HG03460 (cell line): ENCODE results near the gene SLC39A9.
"Not testable (repeated sequence)": the region's sequence is repeated elsewhere in the genome, so short reads cannot be mapped to it uniquely, and the experiment has no call there.

Experiments
- ATAC-seq: cut with Tn5 transposase; IDR thresholded peaks from one replicate; pipeline ENCODE4 v1.9.1; 2021; ENCODE audit not compliant: unreplicated experiment

SLC39A9 gene

GRCh38 chr14:69366761-69367160 lies 31.7 kb upstream of the SLC39A9 start:
- no peak for ATAC-seq

GRCh38 chr14:69368381-69368780 lies 30.1 kb upstream of the SLC39A9 start:
- ATAC-seq: no peak

- ATAC-seq: no peak
These were observed 28.4 kb upstream of the SLC39A9 start for GRCh38 chr14:69370061-69370460.

DNA sequence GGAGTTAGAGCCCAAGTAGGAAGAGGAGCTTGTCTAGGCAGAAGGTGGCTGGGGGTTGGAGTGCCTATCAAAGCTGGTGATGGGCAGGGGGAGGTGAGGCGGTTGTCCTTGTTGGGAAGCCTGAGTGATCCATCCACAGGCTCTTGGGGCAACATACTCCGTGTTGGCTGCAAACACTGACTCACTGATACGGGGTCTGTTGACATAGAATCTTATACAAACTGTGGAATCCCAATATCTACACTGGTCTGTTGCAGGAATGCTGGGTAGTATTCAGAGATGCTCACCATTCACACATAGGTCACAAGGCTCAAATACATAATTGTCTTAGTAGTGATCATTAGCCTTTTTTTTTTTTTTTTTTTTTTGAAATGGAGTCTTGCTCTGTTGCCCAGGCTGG lies 26.3 kb upstream of the SLC39A9 start:
- ATAC-seq: no peak

DNA sequence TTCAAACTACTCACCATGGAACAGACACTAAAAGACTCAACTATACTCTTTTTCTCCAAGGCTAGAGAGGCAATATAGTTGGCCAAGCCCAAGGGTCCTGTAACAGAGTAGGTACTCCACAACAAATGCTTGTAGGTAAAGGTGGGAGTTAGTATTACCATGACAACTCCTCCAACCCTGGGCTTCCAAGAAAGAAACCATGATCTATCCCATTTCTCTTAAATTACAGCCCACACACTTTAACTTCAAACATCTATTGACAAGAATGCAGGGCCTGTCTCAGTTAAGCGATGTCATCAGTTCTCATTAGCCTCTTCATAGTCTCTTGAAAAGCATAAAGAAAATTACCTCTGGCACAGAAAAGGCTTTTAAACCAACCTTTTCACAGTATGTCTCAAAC lies 25.4 kb upstream of the SLC39A9 start:
- no peak for ATAC-seq

- ATAC-seq: no peak
These were observed 24.3 kb upstream of the SLC39A9 start for GRCh38 chr14:69374235-69374634.

DNA sequence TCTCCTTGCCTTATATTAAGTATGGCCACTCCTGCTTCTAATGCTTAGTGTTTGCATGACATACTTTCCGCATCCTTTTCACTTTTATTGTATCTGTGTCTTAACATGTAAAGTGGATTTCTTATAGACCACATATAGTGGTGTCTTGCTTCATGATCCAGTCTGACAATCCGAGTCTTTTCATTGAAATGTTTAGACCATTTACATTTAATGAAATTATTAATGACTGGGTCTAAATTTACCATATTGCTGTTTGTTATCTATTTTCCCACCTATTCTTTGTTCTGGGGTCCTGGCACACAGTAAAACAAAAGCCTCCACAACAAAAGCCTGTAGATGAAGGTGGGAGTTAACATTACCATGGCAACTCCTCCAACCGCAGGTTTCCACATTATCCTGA lies 23.3 kb upstream of the SLC39A9 start:
- no peak for ATAC-seq

- ATAC-seq: no peak
These were observed 22.8 kb upstream of the SLC39A9 start for GRCh38 chr14:69375722-69376121.

- no peak for ATAC-seq
These were observed 22.1 kb upstream of the SLC39A9 start for GRCh38 chr14:69376439-69376838.

GRCh38 chr14:69378274-69378673 lies 20.2 kb upstream of the SLC39A9 start:
- ATAC-seq: no peak

- no peak for ATAC-seq
These were observed 11.2 kb upstream of the SLC39A9 start for GRCh38 chr14:69387311-69387710.

GRCh38 chr14:69391400-69391799 lies 7.1 kb upstream of the SLC39A9 start:
- not testable (repeated sequence) for ATAC-seq

DNA sequence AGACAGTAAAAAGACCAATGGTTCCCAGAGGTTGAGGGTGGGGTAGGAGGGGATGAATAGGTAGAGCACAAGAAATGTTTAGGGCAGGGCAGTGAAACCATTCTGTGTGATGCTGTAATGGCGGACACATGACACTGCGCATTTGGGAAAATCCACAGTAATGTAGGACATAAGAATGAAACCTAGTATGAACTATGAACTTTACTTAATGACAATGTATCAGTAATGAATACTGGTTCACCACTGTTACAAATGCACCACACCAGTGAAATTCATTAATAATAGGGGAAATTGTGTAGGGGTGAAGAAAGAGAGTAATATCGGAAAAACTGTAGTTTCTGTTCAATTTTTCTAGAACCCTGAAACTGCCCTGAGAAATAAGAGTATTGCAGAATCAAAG lies 6.0 kb upstream of the SLC39A9 start:
- no peak for ATAC-seq

DNA sequence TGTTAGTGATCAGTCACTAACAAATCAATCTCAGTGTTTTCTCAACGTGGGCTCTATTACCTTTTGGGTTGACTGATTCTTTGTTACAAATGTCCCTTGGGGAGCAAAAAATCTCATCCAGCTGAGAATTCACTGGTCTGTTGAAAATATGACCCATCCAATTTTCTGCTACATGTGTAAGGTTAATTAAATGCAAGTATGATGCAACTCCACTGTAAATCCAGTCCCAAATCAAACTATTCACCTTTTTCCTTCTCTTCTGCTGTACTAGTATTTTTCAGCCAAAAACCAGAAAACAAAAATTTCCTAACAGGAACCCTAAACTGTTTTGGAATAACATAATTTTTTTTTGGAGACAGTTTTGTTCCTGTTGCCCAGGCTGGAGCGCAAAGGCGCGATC lies 2.6 kb upstream of the SLC39A9 start:
- no peak for ATAC-seq

DNA sequence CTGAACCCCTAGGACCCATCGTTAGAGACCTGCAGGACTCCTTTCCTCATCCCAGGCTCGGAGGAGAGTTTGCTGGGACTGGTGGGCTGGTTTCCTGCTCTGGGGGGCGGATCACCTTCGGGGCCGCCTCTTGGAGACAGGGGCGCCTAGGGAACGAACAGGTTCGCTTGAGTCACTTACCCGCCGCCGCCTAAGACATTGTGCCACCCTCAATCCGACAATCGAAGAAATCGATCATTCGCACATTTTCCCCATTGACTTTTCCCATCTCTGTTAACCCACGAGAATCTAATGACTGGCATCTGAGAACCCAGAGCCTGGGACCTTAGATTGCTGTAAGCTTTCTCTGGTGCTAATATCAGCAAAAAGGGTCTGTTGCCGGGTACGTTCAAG lies 322 bp downstream of the SLC39A9 start:
- peak; percentile 6 for ATAC-seq

DNA sequence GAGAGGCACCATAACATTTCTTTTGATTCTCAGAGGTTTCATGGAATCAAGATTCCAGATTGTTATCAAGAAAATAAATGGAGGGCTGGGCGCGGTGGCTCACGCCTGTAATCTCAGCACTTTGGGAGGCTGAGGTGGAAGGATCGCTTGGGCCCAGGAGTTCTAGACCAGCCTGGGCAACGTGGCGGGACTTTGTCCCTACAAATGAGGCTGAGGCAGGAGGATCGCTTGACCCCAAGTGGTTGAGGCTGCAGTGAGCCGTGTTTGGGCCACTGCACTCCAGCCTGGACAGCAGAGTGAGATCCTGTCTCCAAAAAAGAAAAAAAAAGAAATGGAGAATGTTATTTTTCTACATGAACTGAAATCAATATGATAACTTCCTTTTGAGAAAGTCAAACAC lies 1.3 kb downstream of the SLC39A9 start:
- ATAC-seq: no peak

GRCh38 chr14:69400154-69400553 lies 1.7 kb downstream of the SLC39A9 start:
- no peak for ATAC-seq

GRCh38 chr14:69401841-69402240 lies 3.3 kb downstream of the SLC39A9 start:
- no peak for ATAC-seq

GRCh38 chr14:69404478-69404877 lies 6.0 kb downstream of the SLC39A9 start:
- no peak for ATAC-seq

GRCh38 chr14:69404883-69405282 lies 6.4 kb downstream of the SLC39A9 start:
- no peak for ATAC-seq

DNA sequence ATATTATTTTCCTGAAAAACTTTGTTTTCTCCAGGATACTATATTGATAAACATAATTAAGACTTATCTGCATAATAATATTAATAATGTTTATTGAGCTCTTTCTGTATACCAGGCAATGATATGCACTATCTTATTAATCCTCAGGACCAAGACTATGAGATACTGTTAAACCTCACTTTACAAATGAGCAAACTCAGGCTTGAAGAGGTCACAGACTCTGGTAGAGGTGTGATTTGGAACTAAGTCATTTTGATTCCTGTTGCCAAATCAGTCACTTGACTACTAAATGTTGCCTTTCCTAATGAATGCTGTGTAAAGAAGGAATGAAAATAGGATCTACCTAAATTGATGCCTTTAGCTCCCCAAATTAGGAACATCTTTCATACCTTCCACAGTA lies 7.3 kb downstream of the SLC39A9 start:
- ATAC-seq: no peak

DNA sequence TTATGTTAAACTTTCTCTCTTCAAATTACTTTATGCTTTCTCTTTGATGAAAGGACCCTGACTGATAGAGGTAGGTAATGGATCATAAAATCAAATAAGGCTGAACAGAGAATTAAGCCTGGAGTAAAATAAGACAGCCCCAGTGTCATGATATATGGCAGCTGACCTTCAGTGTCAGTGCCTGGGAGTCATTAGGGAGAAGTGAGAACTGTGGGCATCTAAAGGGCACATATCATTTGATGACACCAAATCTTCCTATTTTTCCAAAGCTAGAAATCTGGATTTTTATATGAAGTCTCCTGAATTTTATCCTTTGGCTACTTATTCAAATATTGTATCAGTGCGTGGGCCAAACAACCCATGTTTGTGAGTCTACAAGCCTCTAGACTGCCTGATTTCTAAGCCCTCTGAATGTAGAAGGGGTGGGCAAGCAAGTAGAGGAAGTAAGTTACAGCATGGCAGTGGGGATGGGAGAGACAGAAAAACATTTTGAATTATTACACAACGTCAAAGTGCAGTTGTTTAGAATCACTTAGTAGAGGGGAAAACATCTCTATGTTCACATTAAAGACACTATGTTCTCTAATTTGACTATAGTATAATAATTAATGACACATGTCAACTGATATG lies 10.0 kb downstream of the SLC39A9 start:
- ATAC-seq: no peak

DNA sequence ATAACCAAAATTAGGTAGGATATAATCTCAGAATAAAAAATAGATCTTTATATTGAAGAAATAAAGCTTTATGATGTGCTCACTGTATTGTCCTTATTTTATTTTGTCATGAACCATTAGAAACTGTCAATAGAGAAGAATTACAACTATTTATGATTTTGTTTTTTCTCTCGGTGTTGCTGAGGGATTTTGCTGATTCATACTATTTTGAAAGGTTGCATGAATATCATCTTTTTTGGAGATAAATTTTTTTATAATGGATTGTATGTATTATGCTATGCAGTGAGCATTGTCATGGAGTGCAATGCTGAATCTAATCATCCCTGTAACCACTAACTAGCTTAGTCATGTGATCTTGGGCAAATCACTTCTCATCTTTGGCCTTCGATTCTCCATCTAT lies 15.0 kb downstream of the SLC39A9 start:
- no peak for ATAC-seq

DNA sequence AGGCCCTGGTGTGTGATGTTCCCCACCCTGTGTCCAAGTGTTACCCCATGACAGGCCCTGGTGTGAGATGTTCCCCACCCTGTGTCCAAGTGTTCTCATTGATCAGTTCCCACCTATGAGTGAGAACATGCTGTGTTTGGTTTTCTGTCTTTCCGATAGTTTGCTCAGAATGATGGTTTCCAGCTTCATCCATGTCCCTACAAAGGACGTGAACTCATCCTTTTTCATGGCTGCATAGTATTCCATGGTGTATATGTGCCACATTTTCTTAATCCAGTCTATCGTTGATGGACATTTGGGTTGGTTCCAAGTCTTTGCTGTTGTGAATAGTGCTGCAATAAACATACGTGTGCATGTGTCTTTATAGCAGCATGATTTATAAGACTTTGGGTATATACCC lies 17.6 kb downstream of the SLC39A9 start:
- not testable (repeated sequence) for ATAC-seq
